NCI-H82 (cell line): ENCODE results near the gene PDHX.

Source experiments
- DNase-seq: peaks from one replicate; lab custom pipeline; 2025; lab: John Stamatoyannopoulos, UW

Gene PDHX

GRCh38 chr11:34957206-34957605 lies 40.8 kb downstream of the PDHX start:
- DNase-seq = no peak

- no peak for DNase-seq
Measured at GRCh38 chr11:34957606-34958005, 41.2 kb downstream of the PDHX start.

GRCh38 chr11:34959770-34960169 lies 43.4 kb downstream of the PDHX start:
- DNase-seq = no peak

- no peak for DNase-seq
Measured at GRCh38 chr11:34960277-34960676, 43.9 kb downstream of the PDHX start.

GRCh38 chr11:34962034-34962433 lies 45.6 kb downstream of the PDHX start:
- DNase-seq = peak; percentile 69

GRCh38 chr11:34963351-34963750 lies 46.9 kb downstream of the PDHX start:
- no peak for DNase-seq

GRCh38 chr11:34964610-34965331 lies 48.4 kb downstream of the PDHX start:
- no peak for DNase-seq

- DNase-seq = no peak
Measured at GRCh38 chr11:34968862-34969261, 52.4 kb downstream of the PDHX start.

- DNase-seq = no peak
Measured at GRCh38 chr11:34970033-34970432, 53.6 kb downstream of the PDHX start.

GRCh38 chr11:34970480-34970879 lies 54.1 kb downstream of the PDHX start:
- DNase-seq = no peak

GRCh38 chr11:34971928-34972327 lies 55.5 kb downstream of the PDHX start:
- no peak for DNase-seq

GRCh38 chr11:34972366-34972765 lies 55.9 kb downstream of the PDHX start:
- DNase-seq = no peak

GRCh38 chr11:34972892-34973291 lies 56.5 kb downstream of the PDHX start:
- no peak for DNase-seq

- peak; percentile 5 for DNase-seq
Measured at GRCh38 chr11:34975482-34975881, 59.1 kb downstream of the PDHX start.

- DNase-seq = no peak
Measured at GRCh38 chr11:34976496-34977088, 60.2 kb downstream of the PDHX start.

GRCh38 chr11:34977089-34977912 lies 60.9 kb downstream of the PDHX start:
- DNase-seq = no peak

- no peak for DNase-seq
Measured at GRCh38 chr11:34978236-34979191, 62.1 kb downstream of the PDHX start.

- no peak for DNase-seq
Measured at GRCh38 chr11:34984514-34984913, 68.1 kb downstream of the PDHX start.

- no peak for DNase-seq
Measured at GRCh38 chr11:34986883-34987520, 70.6 kb downstream of the PDHX start.

GRCh38 chr11:34987617-34988016 lies 71.2 kb downstream of the PDHX start:
- no peak for DNase-seq
